Measurements from ENCODE around the gene KCNIP2. TPM values are rescaled to one million over a fixed set of nuclear protein-coding genes. Genes with fewer than 3 reads are reported as not detected.

The KCNIP2 gene
- total RNA-seq, 1 donor, result 0.86 TPM

- no peak for TF ChIP-seq CTCF (IDR thresholded peaks at IDR 0.05; ENCODE audit: insufficient read depth, low read depth, low read length)
- no peak overlapping the region for H3K4me3 ChIP-seq (ENCODE audit: low read depth, low read length)
- no peak for DNase-seq (ENCODE audit: low read depth)
Observed at GRCh38 chr10:101851411-101852116, 8.0 kb upstream of the KCNIP2 start.

GRCh38 chr10:101850749-101851148, 7.1 kb upstream of the KCNIP2 start:
- H3K4me3 ChIP-seq (ENCODE audit: low read depth, low read length), result no peak overlapping the region
- no peak for TF ChIP-seq CTCF (IDR thresholded peaks at IDR 0.05; ENCODE audit: insufficient read depth, low read depth, low read length)
- DNase-seq (ENCODE audit: low read depth), result no peak

GRCh38 chr10:101848894-101849351, 5.3 kb upstream of the KCNIP2 start:
- no peak overlapping the region for H3K4me3 ChIP-seq (ENCODE audit: low read depth, low read length)
- no peak for DNase-seq (ENCODE audit: low read depth)
- TF ChIP-seq CTCF (IDR thresholded peaks at IDR 0.05; ENCODE audit: insufficient read depth, low read depth, low read length), result no peak

GRCh38 chr10:101848408-101848807, 4.8 kb upstream of the KCNIP2 start:
- no peak overlapping the region for H3K4me3 ChIP-seq (ENCODE audit: low read depth, low read length)
- no peak for DNase-seq (ENCODE audit: low read depth)
- no peak for TF ChIP-seq CTCF (IDR thresholded peaks at IDR 0.05; ENCODE audit: insufficient read depth, low read depth, low read length)

- no peak for DNase-seq (ENCODE audit: low read depth)
- no peak for TF ChIP-seq CTCF (IDR thresholded peaks at IDR 0.05; ENCODE audit: insufficient read depth, low read depth, low read length)
- no peak overlapping the region for H3K4me3 ChIP-seq (ENCODE audit: low read depth, low read length)
Observed at GRCh38 chr10:101845893-101846292, 2.3 kb upstream of the KCNIP2 start.

- H3K4me3 ChIP-seq (ENCODE audit: low read depth, low read length), result no peak overlapping the region
- no peak for TF ChIP-seq CTCF (IDR thresholded peaks at IDR 0.05; ENCODE audit: insufficient read depth, low read depth, low read length)
- no peak for DNase-seq (ENCODE audit: low read depth)
Observed at GRCh38 chr10:101841826-101842225, 1.8 kb downstream of the KCNIP2 start.
